HepG2 (cell line): ENCODE results near the gene CCDC83. TPM values are rescaled to one million over a fixed set of nuclear protein-coding genes. Genes with fewer than 3 reads are reported as not detected.
A peak's percentile ranks its signal among the peaks of the same experiment; 100 is the strongest.

Source experiments
- BRD4 ChIP-seq: sonication (generic); formaldehyde crosslinking; IDR thresholded peaks from 2 replicates; pipeline ENCODE4 v1.4.0; 2020; ENCODE audit warnings: missing genetic modification reagents
- CREM ChIP-seq, 2 experiments: sonication (generic) in 1 of 2; formaldehyde crosslinking in 1 of 2; IDR thresholded peaks; 2 replicates each; pipeline versions ENCODE4 v1.4.0 to v1.6.1; 2016 to 2020; ENCODE audit warnings: antibody characterized with exemption in 1 of 2, mild to moderate bottlenecking in 1 of 2, missing genetic modification reagents in 1 of 2
- MED13 ChIP-seq: sonication (generic); formaldehyde crosslinking; IDR thresholded peaks from 2 replicates; pipeline ENCODE4 v1.5.0; 2020; ENCODE audit warnings: missing genetic modification reagents
- SAFB2 ChIP-seq: sonication (generic); formaldehyde crosslinking; IDR thresholded peaks from 2 replicates; pipeline ENCODE4 v1.5.1; 2020; ENCODE audit warnings: missing genetic modification reagents, low read depth, mild to moderate bottlenecking, borderline replicate concordance
- SRSF4 ChIP-seq: fragments of 200-400 bp; formaldehyde crosslinking; IDR thresholded peaks from one replicate; pipeline ENCODE4 v1.6.1; 2018; ENCODE audit warnings: mild to moderate bottlenecking, low read depth, low read length, moderate library complexity; ENCODE audit not compliant: poor library complexity, severe bottlenecking
- TGIF2 ChIP-seq: IDR thresholded peaks from 2 replicates; pipeline ENCODE4 v1.6.1; 2016; ENCODE audit warnings: control low read depth, missing compliant biosample characterization
- THYN1 ChIP-seq: sonication (generic); formaldehyde crosslinking; IDR thresholded peaks from 2 replicates; pipeline ENCODE4 v1.8.1; 2023; ENCODE audit warnings: low read depth, mild to moderate bottlenecking, moderate library complexity, missing genetic modification reagents, borderline replicate concordance
- ZNF253 ChIP-seq: sonication (generic); formaldehyde crosslinking; IDR thresholded peaks from 2 replicates; pipeline ENCODE4 v1.8.0; 2022; ENCODE audit warnings: mild to moderate bottlenecking, missing genetic modification reagents, borderline replicate concordance
- ZNF296 ChIP-seq: sonication (generic); formaldehyde crosslinking; conservative IDR thresholded peaks from 2 replicates; pipeline ENCODE4 v1.5.0; 2020; ENCODE audit warnings: mild to moderate bottlenecking, missing genetic modification reagents
- ZNF333 ChIP-seq: sonication (generic); formaldehyde crosslinking; IDR thresholded peaks from 2 replicates; pipeline ENCODE4 v1.4.0; 2020; ENCODE audit warnings: mild to moderate bottlenecking, missing genetic modification reagents, borderline replicate concordance
- ZNF790 ChIP-seq: sonication (generic); formaldehyde crosslinking; IDR thresholded peaks from 2 replicates; pipeline ENCODE4 v1.8.0; 2022; ENCODE audit warnings: missing genetic modification reagents, mild to moderate bottlenecking, borderline replicate concordance
- polyA plus RNA-seq, 8 experiments: library from polyadenylated mRNA; depleted of rRNA in 3 of 8; stranded (reverse) in 7 of 8; unstranded in 1 of 8; fragments of >200 nt; fragmentation: Illumina TruSeq in 4 of 8; extraction: Trizol in 4 of 8; gene quantifications; 2 replicates each; pipeline versions ENCODE4 v1.2.1 to v1.2.3, GENCODE V29; 2011 to 2016; ENCODE audit warnings: low read depth in 4 of 8, missing spikeins in 1 of 8, mixed read lengths in 1 of 8; ENCODE audit not compliant: insufficient read depth in 1 of 8
- total RNA-seq, 5 experiments: library from RNA; depleted of rRNA; stranded (reverse); fragments of >200 nt; fragmentation: Illumina TruSeq; extraction: Trizol; gene quantifications; 2 replicates each; pipeline ENCODE4 v1.2.3, GENCODE V29; 2016; ENCODE audit warnings: low read depth in 1 of 5
- TF ChIP-seq, protein P1 (sequence below): sonication (generic); formaldehyde crosslinking; IDR thresholded peaks from 2 replicates; pipeline ENCODE4 v1.5.0; 2020; ENCODE audit warnings: mild to moderate bottlenecking, missing genetic modification reagents, borderline replicate concordance
- TF ChIP-seq, protein P2 (sequence below): IDR thresholded peaks from 2 replicates; pipeline ENCODE4 v1.6.1; 2016; ENCODE audit warnings: missing compliant biosample characterization, missing genetic modification reagents, borderline replicate concordance
- TF ChIP-seq, protein P3 (sequence below): IDR thresholded peaks from 2 replicates; pipeline ENCODE4 v1.6.1; 2018; ENCODE audit warnings: missing genetic modification reagents, mild to moderate bottlenecking, missing compliant biosample characterization
- TF ChIP-seq, protein P4 (sequence below): sonication (generic); formaldehyde crosslinking; IDR thresholded peaks from 2 replicates; pipeline ENCODE4 v1.4.0; 2020; ENCODE audit warnings: missing genetic modification reagents

Gene CCDC83
- total and polyA plus RNA-seq, 2 of the 13 experiments (the other 11 are each of a cell fraction or from before 2014, with no cell fraction given), result not detected

DNA sequence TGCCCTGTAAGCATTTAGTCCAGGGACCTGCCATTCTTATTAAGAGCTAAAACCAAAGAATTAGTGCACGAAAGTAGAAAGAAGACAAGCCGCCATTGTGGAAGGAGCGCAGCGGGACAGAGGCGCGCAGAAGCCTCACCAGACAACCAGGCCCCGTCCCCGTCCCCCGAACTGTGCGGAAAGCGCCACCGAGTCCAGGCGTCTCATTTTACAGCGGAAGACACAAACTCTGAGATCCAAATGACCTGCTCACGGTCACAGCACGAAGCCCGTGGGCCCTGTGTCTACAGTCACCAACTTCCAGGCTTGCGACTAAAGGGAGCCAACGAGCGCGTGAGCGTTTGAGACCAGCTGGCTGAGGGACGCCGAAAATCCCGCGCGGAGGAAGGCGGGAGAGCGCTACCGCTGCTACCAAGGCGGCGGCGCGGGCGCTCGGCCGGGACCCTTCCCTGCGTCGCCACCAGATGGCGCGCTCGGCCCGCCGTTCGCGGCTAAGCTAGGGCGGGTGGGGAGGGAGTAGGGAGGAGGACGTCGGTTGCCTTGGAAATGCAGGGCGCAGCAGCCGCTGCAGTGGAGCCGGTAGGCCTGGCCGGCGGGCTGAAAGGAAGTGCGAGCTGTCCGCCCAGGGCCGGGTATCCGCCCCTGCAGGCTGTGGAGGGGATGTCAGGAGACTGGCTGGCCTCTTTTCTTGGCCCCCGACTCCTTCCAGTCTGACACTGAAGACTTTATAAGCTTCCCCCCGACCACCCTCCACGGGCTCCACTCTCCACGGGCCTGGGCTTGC, 434 bp upstream of the CCDC83 start (continued):
- TF ChIP-seq, protein P1, sequence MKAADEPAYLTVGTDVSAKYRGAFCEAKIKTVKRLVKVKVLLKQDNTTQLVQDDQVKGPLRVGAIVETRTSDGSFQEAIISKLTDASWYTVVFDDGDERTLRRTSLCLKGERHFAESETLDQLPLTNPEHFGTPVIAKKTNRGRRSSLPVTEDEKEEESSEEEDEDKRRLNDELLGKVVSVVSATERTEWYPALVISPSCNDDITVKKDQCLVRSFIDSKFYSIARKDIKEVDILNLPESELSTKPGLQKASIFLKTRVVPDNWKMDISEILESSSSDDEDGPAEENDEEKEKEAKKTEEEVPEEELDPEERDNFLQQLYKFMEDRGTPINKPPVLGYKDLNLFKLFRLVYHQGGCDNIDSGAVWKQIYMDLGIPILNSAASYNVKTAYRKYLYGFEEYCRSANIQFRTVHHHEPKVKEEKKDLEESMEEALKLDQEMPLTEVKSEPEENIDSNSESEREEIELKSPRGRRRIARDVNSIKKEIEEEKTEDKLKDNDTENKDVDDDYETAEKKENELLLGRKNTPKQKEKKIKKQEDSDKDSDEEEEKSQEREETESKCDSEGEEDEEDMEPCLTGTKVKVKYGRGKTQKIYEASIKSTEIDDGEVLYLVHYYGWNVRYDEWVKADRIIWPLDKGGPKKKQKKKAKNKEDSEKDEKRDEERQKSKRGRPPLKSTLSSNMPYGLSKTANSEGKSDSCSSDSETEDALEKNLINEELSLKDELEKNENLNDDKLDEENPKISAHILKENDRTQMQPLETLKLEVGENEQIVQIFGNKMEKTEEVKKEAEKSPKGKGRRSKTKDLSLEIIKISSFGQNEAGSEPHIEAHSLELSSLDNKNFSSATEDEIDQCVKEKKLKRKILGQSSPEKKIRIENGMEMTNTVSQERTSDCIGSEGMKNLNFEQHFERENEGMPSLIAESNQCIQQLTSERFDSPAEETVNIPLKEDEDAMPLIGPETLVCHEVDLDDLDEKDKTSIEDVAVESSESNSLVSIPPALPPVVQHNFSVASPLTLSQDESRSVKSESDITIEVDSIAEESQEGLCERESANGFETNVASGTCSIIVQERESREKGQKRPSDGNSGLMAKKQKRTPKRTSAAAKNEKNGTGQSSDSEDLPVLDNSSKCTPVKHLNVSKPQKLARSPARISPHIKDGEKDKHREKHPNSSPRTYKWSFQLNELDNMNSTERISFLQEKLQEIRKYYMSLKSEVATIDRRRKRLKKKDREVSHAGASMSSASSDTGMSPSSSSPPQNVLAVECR, result peak; percentile 90
- no peak for TF ChIP-seq THYN1 (CRISPR knock-in tag)
- TF ChIP-seq ZNF296, result peak; percentile 32; the same call in 1 of the 2 replicates
- TF ChIP-seq, protein P2, sequence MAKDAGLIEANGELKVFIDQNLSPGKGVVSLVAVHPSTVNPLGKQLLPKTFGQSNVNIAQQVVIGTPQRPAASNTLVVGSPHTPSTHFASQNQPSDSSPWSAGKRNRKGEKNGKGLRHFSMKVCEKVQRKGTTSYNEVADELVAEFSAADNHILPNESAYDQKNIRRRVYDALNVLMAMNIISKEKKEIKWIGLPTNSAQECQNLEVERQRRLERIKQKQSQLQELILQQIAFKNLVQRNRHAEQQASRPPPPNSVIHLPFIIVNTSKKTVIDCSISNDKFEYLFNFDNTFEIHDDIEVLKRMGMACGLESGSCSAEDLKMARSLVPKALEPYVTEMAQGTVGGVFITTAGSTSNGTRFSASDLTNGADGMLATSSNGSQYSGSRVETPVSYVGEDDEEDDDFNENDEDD (CRISPR knock-in tag), result peak; percentile 98
- TF ChIP-seq MED13 (CRISPR knock-in tag), result peak; percentile 54; the same call in 1 of the 2 replicates
- peak; percentile 32; the same call in 1 of the 2 replicates for TF ChIP-seq CREM (IDR thresholded peaks at IDR 0.05)
- TF ChIP-seq CREM (CRISPR knock-in tag; IDR thresholded peaks at IDR 0.05), result no peak
- TF ChIP-seq BRD4 (CRISPR knock-in tag), result peak; percentile 89; the same call in 1 of the 2 replicates
- TF ChIP-seq ZNF253 (CRISPR knock-in tag), result 0 out of 2 replicates have a peak, but pooled peaks have one; percentile 49
- TF ChIP-seq, protein P3, sequence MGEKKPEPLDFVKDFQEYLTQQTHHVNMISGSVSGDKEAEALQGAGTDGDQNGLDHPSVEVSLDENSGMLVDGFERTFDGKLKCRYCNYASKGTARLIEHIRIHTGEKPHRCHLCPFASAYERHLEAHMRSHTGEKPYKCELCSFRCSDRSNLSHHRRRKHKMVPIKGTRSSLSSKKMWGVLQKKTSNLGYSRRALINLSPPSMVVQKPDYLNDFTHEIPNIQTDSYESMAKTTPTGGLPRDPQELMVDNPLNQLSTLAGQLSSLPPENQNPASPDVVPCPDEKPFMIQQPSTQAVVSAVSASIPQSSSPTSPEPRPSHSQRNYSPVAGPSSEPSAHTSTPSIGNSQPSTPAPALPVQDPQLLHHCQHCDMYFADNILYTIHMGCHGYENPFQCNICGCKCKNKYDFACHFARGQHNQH (CRISPR knock-in tag), result peak; percentile 95
- TF ChIP-seq SRSF4, result no peak
- peak; percentile 61; the same call in 1 of the 2 replicates for TF ChIP-seq ZNF333 (CRISPR knock-in tag)
- TF ChIP-seq ZNF790 (CRISPR knock-in tag), result peak; percentile 90
- TF ChIP-seq SAFB2 (CRISPR knock-in tag), result peak; percentile 87
- peak; percentile 87 for TF ChIP-seq TGIF2
- TF ChIP-seq, protein P4, sequence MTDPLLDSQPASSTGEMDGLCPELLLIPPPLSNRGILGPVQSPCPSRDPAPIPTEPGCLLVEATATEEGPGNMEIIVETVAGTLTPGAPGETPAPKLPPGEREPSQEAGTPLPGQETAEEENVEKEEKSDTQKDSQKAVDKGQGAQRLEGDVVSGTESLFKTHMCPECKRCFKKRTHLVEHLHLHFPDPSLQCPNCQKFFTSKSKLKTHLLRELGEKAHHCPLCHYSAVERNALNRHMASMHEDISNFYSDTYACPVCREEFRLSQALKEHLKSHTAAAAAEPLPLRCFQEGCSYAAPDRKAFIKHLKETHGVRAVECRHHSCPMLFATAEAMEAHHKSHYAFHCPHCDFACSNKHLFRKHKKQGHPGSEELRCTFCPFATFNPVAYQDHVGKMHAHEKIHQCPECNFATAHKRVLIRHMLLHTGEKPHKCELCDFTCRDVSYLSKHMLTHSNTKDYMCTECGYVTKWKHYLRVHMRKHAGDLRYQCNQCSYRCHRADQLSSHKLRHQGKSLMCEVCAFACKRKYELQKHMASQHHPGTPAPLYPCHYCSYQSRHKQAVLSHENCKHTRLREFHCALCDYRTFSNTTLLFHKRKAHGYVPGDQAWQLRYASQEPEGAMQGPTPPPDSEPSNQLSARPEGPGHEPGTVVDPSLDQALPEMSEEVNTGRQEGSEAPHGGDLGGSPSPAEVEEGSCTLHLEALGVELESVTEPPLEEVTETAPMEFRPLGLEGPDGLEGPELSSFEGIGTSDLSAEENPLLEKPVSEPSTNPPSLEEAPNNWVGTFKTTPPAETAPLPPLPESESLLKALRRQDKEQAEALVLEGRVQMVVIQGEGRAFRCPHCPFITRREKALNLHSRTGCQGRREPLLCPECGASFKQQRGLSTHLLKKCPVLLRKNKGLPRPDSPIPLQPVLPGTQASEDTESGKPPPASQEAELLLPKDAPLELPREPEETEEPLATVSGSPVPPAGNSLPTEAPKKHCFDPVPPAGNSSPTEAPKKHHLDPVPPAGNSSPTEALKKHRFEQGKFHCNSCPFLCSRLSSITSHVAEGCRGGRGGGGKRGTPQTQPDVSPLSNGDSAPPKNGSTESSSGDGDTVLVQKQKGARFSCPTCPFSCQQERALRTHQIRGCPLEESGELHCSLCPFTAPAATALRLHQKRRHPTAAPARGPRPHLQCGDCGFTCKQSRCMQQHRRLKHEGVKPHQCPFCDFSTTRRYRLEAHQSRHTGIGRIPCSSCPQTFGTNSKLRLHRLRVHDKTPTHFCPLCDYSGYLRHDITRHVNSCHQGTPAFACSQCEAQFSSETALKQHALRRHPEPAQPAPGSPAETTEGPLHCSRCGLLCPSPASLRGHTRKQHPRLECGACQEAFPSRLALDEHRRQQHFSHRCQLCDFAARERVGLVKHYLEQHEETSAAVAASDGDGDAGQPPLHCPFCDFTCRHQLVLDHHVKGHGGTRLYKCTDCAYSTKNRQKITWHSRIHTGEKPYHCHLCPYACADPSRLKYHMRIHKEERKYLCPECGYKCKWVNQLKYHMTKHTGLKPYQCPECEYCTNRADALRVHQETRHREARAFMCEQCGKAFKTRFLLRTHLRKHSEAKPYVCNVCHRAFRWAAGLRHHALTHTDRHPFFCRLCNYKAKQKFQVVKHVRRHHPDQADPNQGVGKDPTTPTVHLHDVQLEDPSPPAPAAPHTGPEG (CRISPR knock-in tag), result peak; percentile 47; the same call in 1 of the 2 replicates
